ENCODE data around the gene NELL1. TPM values are rescaled to one million over a fixed set of nuclear protein-coding genes. Genes with fewer than 3 reads are reported as not detected.

The NELL1 gene
- total RNA-seq, 1 experiment from 2014 or later = not detected

GRCh38 chr11:21346361-21346760, 677.0 kb downstream of the NELL1 start:
- Histone ChIP-seq H3K4me3 (ENCODE audit: low read length) (no peak overlapping the region), H3K4me1 (ENCODE audit: insufficient read depth, low read length) (no peaks in the 10 kb centered on the region), H3K27ac (ENCODE audit: low read length) (no peak overlapping the region), H3K79me2 (ENCODE audit: low read length) (no peaks in the 10 kb centered on the region), H3K27me3 (ENCODE audit: low read length) (no peaks in the 10 kb centered on the region), H4K20me1 (ENCODE audit: low read length) (no peaks in the 10 kb centered on the region), H3K9me2 (replicated peaks; ENCODE audit: low read length) (no peaks in the 10 kb centered on the region), H3K9ac (ENCODE audit: low read length) (no peak overlapping the region), H3K9me3 (ENCODE audit: low read length) (peaks cover 4% of the 10 kb centered on the region; the same call in 1 of the 2 replicates), H3F3A (ENCODE audit: low read length, unreplicated experiment) (no peaks in the 10 kb centered on the region), H3K4me2 (ENCODE audit: low read length) (no peak overlapping the region), H2AFZ (ENCODE audit: low read length) (no peak overlapping the region), H3K36me3 (ENCODE audit: low read depth, low read length) (no peaks in the 10 kb centered on the region)
- TF ChIP-seq EZH2 (IDR thresholded peaks at IDR 0.05; ENCODE audit: low read length, unreplicated experiment) = no peak
- POLR2A ChIA-PET (ENCODE audit: unreplicated experiment) = no interaction called here
- no peak for DNase-seq
- BruUV-seq (replicated peaks) = no TSS peak
- CTCF ChIA-PET = no interaction called here
- intact Hi-C loops (cut with micrococcal nuclease) = no loop called here
- no peak for ATAC-seq

DNA sequence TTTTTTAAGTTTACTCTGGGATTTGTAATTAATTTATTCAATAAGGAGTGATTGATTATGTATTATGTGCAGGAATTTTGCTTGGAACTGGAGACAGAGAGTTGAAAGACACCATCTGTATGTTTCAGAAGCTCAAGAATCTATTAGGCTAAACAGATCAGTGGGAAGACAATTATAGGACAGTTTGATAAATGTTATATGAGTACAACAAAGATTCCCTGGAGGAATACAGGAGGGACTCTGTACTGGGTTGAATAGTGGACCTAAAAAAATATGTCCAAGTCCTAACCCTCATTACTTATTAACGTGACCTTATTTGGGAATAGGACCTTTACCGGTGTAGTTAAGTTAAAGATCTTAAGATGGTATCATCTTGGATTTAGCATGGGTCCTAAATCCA, 681.2 kb downstream of the NELL1 start:
- Histone ChIP-seq H3K9me3 (ENCODE audit: low read length) (peaks cover 4% of the 10 kb centered on the region; the same call in 1 of the 2 replicates), H3K27ac (ENCODE audit: low read length) (no peak overlapping the region), H4K20me1 (ENCODE audit: low read length) (no peaks in the 10 kb centered on the region), H3K36me3 (ENCODE audit: low read depth, low read length) (no peaks in the 10 kb centered on the region), H3K4me1 (ENCODE audit: insufficient read depth, low read length) (no peaks in the 10 kb centered on the region), H3K9me2 (replicated peaks; ENCODE audit: low read length) (no peaks in the 10 kb centered on the region), H3K79me2 (ENCODE audit: low read length) (no peaks in the 10 kb centered on the region), H3F3A (ENCODE audit: low read length, unreplicated experiment) (no peaks in the 10 kb centered on the region), H3K9ac (ENCODE audit: low read length) (no peak overlapping the region), H2AFZ (ENCODE audit: low read length) (no peak overlapping the region), H3K4me2 (ENCODE audit: low read length) (no peak overlapping the region), H3K27me3 (ENCODE audit: low read length) (no peaks in the 10 kb centered on the region), H3K4me3 (ENCODE audit: low read length) (no peak overlapping the region)
- TF ChIP-seq, protein P1, sequence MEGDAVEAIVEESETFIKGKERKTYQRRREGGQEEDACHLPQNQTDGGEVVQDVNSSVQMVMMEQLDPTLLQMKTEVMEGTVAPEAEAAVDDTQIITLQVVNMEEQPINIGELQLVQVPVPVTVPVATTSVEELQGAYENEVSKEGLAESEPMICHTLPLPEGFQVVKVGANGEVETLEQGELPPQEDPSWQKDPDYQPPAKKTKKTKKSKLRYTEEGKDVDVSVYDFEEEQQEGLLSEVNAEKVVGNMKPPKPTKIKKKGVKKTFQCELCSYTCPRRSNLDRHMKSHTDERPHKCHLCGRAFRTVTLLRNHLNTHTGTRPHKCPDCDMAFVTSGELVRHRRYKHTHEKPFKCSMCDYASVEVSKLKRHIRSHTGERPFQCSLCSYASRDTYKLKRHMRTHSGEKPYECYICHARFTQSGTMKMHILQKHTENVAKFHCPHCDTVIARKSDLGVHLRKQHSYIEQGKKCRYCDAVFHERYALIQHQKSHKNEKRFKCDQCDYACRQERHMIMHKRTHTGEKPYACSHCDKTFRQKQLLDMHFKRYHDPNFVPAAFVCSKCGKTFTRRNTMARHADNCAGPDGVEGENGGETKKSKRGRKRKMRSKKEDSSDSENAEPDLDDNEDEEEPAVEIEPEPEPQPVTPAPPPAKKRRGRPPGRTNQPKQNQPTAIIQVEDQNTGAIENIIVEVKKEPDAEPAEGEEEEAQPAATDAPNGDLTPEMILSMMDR (conservative IDR thresholded peaks at IDR 0.05; ENCODE audit: low read depth, low read length) = no peak
- no peak for TF ChIP-seq EZH2 (IDR thresholded peaks at IDR 0.05; ENCODE audit: low read length, unreplicated experiment)
- no peak for TF ChIP-seq EZH2phosphoT487 (IDR thresholded peaks at IDR 0.05; ENCODE audit: borderline replicate concordance, low read length)
- intact Hi-C loops (cut with micrococcal nuclease) = no loop called here
- ChIA-PET CTCF (no interaction called here), POLR2A (ENCODE audit: unreplicated experiment) (no interaction called here)
- DNase-seq = no peak
- no peak for ATAC-seq
- BruUV-seq (replicated peaks) = no TSS peak

GRCh38 chr11:21353425-21353824, 684.0 kb downstream of the NELL1 start:
- ATAC-seq (no peak), DNase-seq (no peak)
- no peaks in the 10 kb centered on the region for H3K9me2 ChIP-seq (replicated peaks; ENCODE audit: low read length)
- no peak overlapping the region for H3K4me2 ChIP-seq (ENCODE audit: low read length)
- ChIA-PET CTCF (no interaction called here), POLR2A (ENCODE audit: unreplicated experiment) (no interaction called here)
- H3K9me3 ChIP-seq (ENCODE audit: low read length) = no peaks in the 10 kb centered on the region
- no peaks in the 10 kb centered on the region for H3K79me2 ChIP-seq (ENCODE audit: low read length)
- H3K9ac ChIP-seq (ENCODE audit: low read length) = no peak overlapping the region
- no peak overlapping the region for H2AFZ ChIP-seq (ENCODE audit: low read length)
- no peaks in the 10 kb centered on the region for H3F3A ChIP-seq (ENCODE audit: low read length, unreplicated experiment)
- TF ChIP-seq EZH2 (IDR thresholded peaks at IDR 0.05; ENCODE audit: low read length, unreplicated experiment) (no peak), EZH2phosphoT487 (IDR thresholded peaks at IDR 0.05; ENCODE audit: borderline replicate concordance, low read length) (no peak)
- TF ChIP-seq, protein P1 (conservative IDR thresholded peaks at IDR 0.05; ENCODE audit: low read depth, low read length) = no peak
- no peak overlapping the region for H3K4me3 ChIP-seq (ENCODE audit: low read length)
- no peaks in the 10 kb centered on the region for H4K20me1 ChIP-seq (ENCODE audit: low read length)
- no TSS peak for BruUV-seq (replicated peaks)
- H3K27me3 ChIP-seq (ENCODE audit: low read length) = no peaks in the 10 kb centered on the region
- no peak overlapping the region for H3K27ac ChIP-seq (ENCODE audit: low read length)
- intact Hi-C loops (cut with micrococcal nuclease) = no loop called here
- H3K36me3 ChIP-seq (ENCODE audit: low read depth, low read length) = no peaks in the 10 kb centered on the region
- no peaks in the 10 kb centered on the region for H3K4me1 ChIP-seq (ENCODE audit: insufficient read depth, low read length)
